H1 (cell line): ENCODE results near the gene ADCY7. TPM values are rescaled to one million over a fixed set of nuclear protein-coding genes. Genes with fewer than 3 reads are reported as not detected.

ENCODE experiments used
- CTCF ChIA-PET: fragments of 300-600 bp; sonication (Branson Sonifier 250); formaldehyde crosslinking; loops from one replicate; lab custom pipeline; 2021; ENCODE audit not compliant: partially characterized antibody; lab: Charles Lee
- POLR2A ChIA-PET: fragments of 300-600 bp; sonication (Branson Sonifier 250); formaldehyde crosslinking; loops from one replicate; lab custom pipeline; 2021; ENCODE audit warnings: inconsistent platforms; ENCODE audit not compliant: partially characterized antibody; lab: Charles Lee
- DNase-seq, 2 experiments: peaks; one replicate each; pipeline versions ENCODE4 v3.0.0 to v3.0.0-alpha.2; 2010 to 2022; ENCODE audit warnings: low spot score in 2 of 2, low read depth in 1 of 2, mixed read lengths in 1 of 2
- FAIRE-seq: peaks from 2 replicates; lab custom pipeline; 2011; peaks lifted over from hg19 to GRCh38; lab: Jason Lieb, UNC
- H2AFZ ChIP-seq: 2 replicates; pipeline ENCODE4 v1.8.1; 2012; ENCODE audit warnings: low read length, inconsistent platforms
- H2AK5ac ChIP-seq: 2 replicates; pipeline ENCODE4 v1.6.1; 2013; ENCODE audit warnings: low read depth, low read length
- H2BK120ac ChIP-seq: replicated peaks from 2 replicates; pipeline ENCODE3; 2013; ENCODE audit warnings: low read depth, low read length, inconsistent platforms
- H2BK12ac ChIP-seq: 2 replicates; pipeline ENCODE4 v1.6.1; 2013; ENCODE audit warnings: low read depth, low read length
- H2BK15ac ChIP-seq: 2 replicates; pipeline ENCODE4 v1.6.1; 2013; ENCODE audit warnings: low read length
- H2BK20ac ChIP-seq: 2 replicates; pipeline ENCODE4 v1.6.1; 2013; ENCODE audit warnings: low read length
- H2BK5ac ChIP-seq: 2 replicates; pipeline ENCODE4 v1.6.1; 2013; ENCODE audit warnings: low read depth, low read length
- H3K14ac ChIP-seq: 2 replicates; pipeline ENCODE4 v1.6.1; 2013; ENCODE audit warnings: inconsistent platforms; ENCODE audit not compliant: insufficient read length
- H3K18ac ChIP-seq: 2 replicates; pipeline ENCODE4 v1.6.1; 2013; ENCODE audit warnings: low read length; ENCODE audit errors: extremely low read depth
- H3K23ac ChIP-seq: 2 replicates; pipeline ENCODE4 v1.6.1; 2013; ENCODE audit warnings: inconsistent platforms; ENCODE audit not compliant: insufficient read length
- H3K23me2 ChIP-seq: 2 replicates; pipeline ENCODE4 v1.6.1; 2013; ENCODE audit warnings: low read depth, low read length
- H3K27ac ChIP-seq: 2 replicates; pipeline ENCODE4 v1.6.1; 2011; ENCODE audit warnings: low read depth, low read length, inconsistent platforms
- H3K27me3 ChIP-seq, 4 experiments: replicated peaks in 1 of 4; 1 replicate in 1 of 4; 2 replicates in 3 of 4; pipeline versions ENCODE4 v1.6.1 to v1.8.1; 2011 to 2013; ENCODE audit warnings: low read length in 3 of 4, mild to moderate bottlenecking in 3 of 4, inconsistent platforms in 2 of 4, mixed read lengths in 2 of 4, moderate library complexity in 1 of 4; ENCODE audit not compliant: control insufficient read depth in 3 of 4, insufficient read depth in 3 of 4; ENCODE audit errors: extremely low read depth in 1 of 4
- H3K36me3 ChIP-seq, 4 experiments: 2 replicates each; pipeline versions ENCODE4 v1.6.1 to v1.8.1; 2011 to 2013; ENCODE audit warnings: mild to moderate bottlenecking in 4 of 4, low read length in 3 of 4, moderate library complexity in 2 of 4, control low read depth in 1 of 4, inconsistent platforms in 1 of 4; ENCODE audit not compliant: insufficient read depth in 4 of 4, control insufficient read depth in 2 of 4
- H3K4ac ChIP-seq: replicated peaks from 2 replicates; pipeline ENCODE3; 2013; ENCODE audit warnings: low read length, low read depth, mixed read lengths, inconsistent platforms; ENCODE audit not compliant: insufficient read length
- H3K4me1 ChIP-seq, 4 experiments: replicated peaks in 1 of 4; 1 replicate in 1 of 4; 2 replicates in 3 of 4; pipeline versions ENCODE4 v1.6.1 to v1.8.1; 2011 to 2013; ENCODE audit warnings: low read length in 3 of 4, inconsistent platforms in 2 of 4, mixed read lengths in 1 of 4; ENCODE audit not compliant: insufficient read depth in 4 of 4, control insufficient read depth in 3 of 4
- H3K4me2 ChIP-seq, 2 experiments: 2 replicates each; pipeline versions ENCODE4 v1.6.1 to v1.8.1; 2011 to 2013; ENCODE audit warnings: low read depth in 2 of 2, low read length in 2 of 2, control low read depth in 1 of 2, inconsistent platforms in 1 of 2, mild to moderate bottlenecking in 1 of 2; ENCODE audit not compliant: insufficient read depth in 1 of 2
- H3K4me3 ChIP-seq, 4 experiments: fragments of 200-600, 300-600 bp in 1 of 4; sonication (generic), shearing (Covaris generic), sonication (Bioruptor Twin) in 1 of 4; 2 replicates each; pipeline versions ENCODE4 v1.5.1 to v1.8.1; 2011 to 2016; ENCODE audit warnings: low read length in 4 of 4, low read depth in 3 of 4, control low read depth in 2 of 4, inconsistent platforms in 2 of 4, mild to moderate bottlenecking in 2 of 4, mixed read lengths in 1 of 4, moderate library complexity in 1 of 4; ENCODE audit not compliant: insufficient read depth in 2 of 4; ENCODE audit errors: extremely low read depth in 1 of 4
- H3K56ac ChIP-seq: replicated peaks from 2 replicates; pipeline ENCODE3; 2013; ENCODE audit warnings: low read depth, mild to moderate bottlenecking, mixed read lengths, low read length, inconsistent platforms; ENCODE audit not compliant: insufficient read length
- H3K79me1 ChIP-seq: 2 replicates; pipeline ENCODE4 v1.6.1; 2013; ENCODE audit warnings: low read depth, low read length, control low read depth
- H3K79me2 ChIP-seq, 2 experiments: 2 replicates each; pipeline versions ENCODE4 v1.6.1 to v1.8.1; 2012 to 2013; ENCODE audit warnings: low read length in 2 of 2, mild to moderate bottlenecking in 2 of 2, inconsistent platforms in 1 of 2; ENCODE audit not compliant: insufficient read depth in 2 of 2, control insufficient read depth in 1 of 2
- H3K9ac ChIP-seq, 4 experiments: replicated peaks in 1 of 4; 1 replicate in 1 of 4; 2 replicates in 3 of 4; pipeline versions ENCODE4 v1.6.1 to v1.8.1; 2011 to 2013; ENCODE audit warnings: low read depth in 3 of 4, low read length in 3 of 4, control low read depth in 2 of 4, mild to moderate bottlenecking in 2 of 4, moderate library complexity in 2 of 4, inconsistent platforms in 1 of 4; ENCODE audit errors: extremely low read depth in 1 of 4
- H3K9me3 ChIP-seq, 2 experiments: 2 replicates each; pipeline versions ENCODE4 v1.6.1 to v1.8.1; 2012 to 2013; ENCODE audit warnings: mild to moderate bottlenecking in 2 of 2, moderate library complexity in 2 of 2, control low read depth in 1 of 2, inconsistent platforms in 1 of 2, low read depth in 1 of 2, low read length in 1 of 2, mixed read lengths in 1 of 2; ENCODE audit not compliant: insufficient read depth in 2 of 2
- H4K20me1 ChIP-seq, 2 experiments: replicated peaks in 1 of 2; 2 replicates each; pipeline versions ENCODE3 to v1.8.1; 2011 to 2013; ENCODE audit warnings: inconsistent platforms in 2 of 2, low read length in 2 of 2, mild to moderate bottlenecking in 1 of 2; ENCODE audit not compliant: insufficient read depth in 2 of 2, control insufficient read depth in 1 of 2
- H4K5ac ChIP-seq: 2 replicates; pipeline ENCODE4 v1.6.1; 2013; ENCODE audit warnings: low read length, low read depth, mixed read lengths, inconsistent platforms; ENCODE audit not compliant: insufficient read length
- H4K8ac ChIP-seq: 2 replicates; pipeline ENCODE4 v1.8.0; 2013; ENCODE audit warnings: mild to moderate bottlenecking, moderate library complexity, low read length, inconsistent platforms; ENCODE audit not compliant: insufficient read depth; ENCODE audit errors: extremely low read depth
- H4K91ac ChIP-seq: replicated peaks from 2 replicates; pipeline ENCODE3; 2013; ENCODE audit warnings: low read length, mixed read lengths, inconsistent platforms; ENCODE audit not compliant: insufficient read length
- CREB1 ChIP-seq: IDR thresholded peaks from 2 replicates; pipeline ENCODE4 v1.6.1; 2012; ENCODE audit warnings: inconsistent platforms
- KDM4A ChIP-seq: IDR thresholded peaks from one replicate; pipeline ENCODE4 v1.7.1; 2012; ENCODE audit warnings: low read depth, mild to moderate bottlenecking, moderate library complexity, low read length, inconsistent platforms; ENCODE audit not compliant: severe bottlenecking
- NRF1 ChIP-seq: IDR thresholded peaks from 2 replicates; pipeline ENCODE4 v1.6.1; 2011; ENCODE audit warnings: mild to moderate bottlenecking, low read depth, low read length, improper control_type of control experiment
- WGBS, 2 experiments: shearing (Covaris generic) in 1 of 2; methylation state at CpG; one replicate each; pipeline versions ENCODE4 v1.1.6 to v1.1.7; 2013 to 2015; ENCODE audit warnings: low lambda C conversion rate in 2 of 2, mixed read lengths in 2 of 2, inconsistent platforms in 1 of 2, low coverage in 1 of 2, missing lambda C conversion rate in 1 of 2; ENCODE audit not compliant: insufficient replicate concordance in 2 of 2, insufficient coverage in 1 of 2, insufficient read length in 1 of 2; ENCODE audit errors: extremely low coverage in 1 of 2, missing lambda C conversion rate in 1 of 2; 5-methylcytosine and 5-hydroxymethylcytosine counted together
- polyA plus RNA-seq, 7 experiments: library from polyadenylated mRNA; depleted of rRNA in 3 of 7; stranded (reverse) in 5 of 7; unstranded in 2 of 7; fragments of >200 nt in 5 of 7; fragments of 200-250 nt in 2 of 7; gene quantifications; 1 replicate in 5 of 7; 2 replicates in 1 of 7; 4 replicates in 1 of 7; pipeline versions ENCODE4 v1.2.1 to v1.2.3, GENCODE V29; 2011 to 2013; ENCODE audit warnings: missing spikeins in 2 of 7, mixed read lengths in 2 of 7
- total RNA-seq: library from RNA; stranded (reverse); fragmentation: NEBNext Ultra II Directional; extraction: Animal tissue kit (Norgen Biotek cat#: 25700); gene quantifications from 2 replicates; pipeline ENCODE4 v1.2.1, GENCODE V29; 2021

ADCY7 gene
- total and polyA plus RNA-seq, 2 of the 8 experiments (the other 6 are each of a cell fraction or from before 2014, with no cell fraction given): 2.4 to 5.1 TPM

DNA sequence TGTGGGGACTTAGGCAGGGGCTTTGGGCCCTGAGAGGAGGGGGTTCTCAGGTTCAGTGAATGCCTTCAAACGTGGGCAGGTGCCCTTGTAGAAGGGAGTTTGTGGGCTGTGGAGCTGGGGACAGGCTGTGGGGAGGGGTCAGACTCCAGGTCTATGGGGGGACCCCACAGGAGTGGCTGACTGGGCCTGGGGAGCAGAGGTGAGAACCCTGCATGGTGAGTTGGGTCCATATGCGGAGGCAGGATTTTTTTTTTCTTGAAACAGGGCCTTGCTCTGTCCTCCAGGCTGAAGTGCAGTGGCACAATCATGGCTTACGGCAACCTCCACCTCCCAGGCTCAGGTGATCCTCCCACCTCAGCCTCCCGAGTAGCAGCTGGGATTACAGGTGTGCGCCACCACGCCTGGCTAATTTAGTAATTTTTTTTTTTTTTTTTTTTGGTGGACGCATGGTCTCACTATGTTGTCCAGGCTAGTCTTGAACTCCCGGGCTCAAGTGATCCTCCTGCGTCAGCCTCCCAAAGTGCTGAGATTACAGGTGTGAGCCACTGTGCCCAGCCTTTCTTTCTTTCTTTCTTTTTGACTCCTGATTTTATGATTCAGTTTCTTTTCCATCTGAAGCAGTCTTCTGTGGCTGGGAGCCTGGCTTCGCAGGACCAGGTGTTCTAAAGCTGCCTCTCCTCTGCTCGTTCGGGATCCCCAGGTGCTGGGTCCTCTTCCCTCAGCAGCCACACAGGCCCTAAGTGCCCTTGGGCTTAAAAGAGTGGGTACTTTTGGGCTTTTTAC lies 19.0 kb upstream of the ADCY7 start:
- Histone ChIP-seq H3K79me2 (no peaks in the 10 kb centered on the region), H3K9ac (no peak overlapping the region), H3K4me1 (peaks cover 0 to 22% (median 6%) of the 10 kb centered on the region in 4 experiments; a peak in 5 of 7 replicates), H3K4me3 (no peak overlapping the region), H3K27me3 (peaks cover 0 to 24% (median 14%) of the 10 kb centered on the region in 4 experiments; a peak in 6 of 7 replicates), H2BK12ac (no peak overlapping the region), H3K18ac (no peak overlapping the region), H3K56ac (no peak overlapping the region), H3K14ac (no peak overlapping the region), H2AK5ac (no peak overlapping the region), H3K79me1 (no peaks in the 10 kb centered on the region), H2BK15ac (peak overlapping the region; percentile 29; the same call in 1 of the 2 replicates), H4K8ac (no peak overlapping the region), H3K23ac (no peak overlapping the region), H4K5ac (no peak overlapping the region), H3K36me3 (no peaks in the 10 kb centered on the region), H3K4me2 (peak overlapping the region in 1 of 2 experiments; percentile 60; a peak in 1 of 4 replicates), H4K91ac (no peak overlapping the region), H3K4ac (no peak overlapping the region), H3K9me3 (no peaks in the 10 kb centered on the region), H2AFZ (no peak overlapping the region), H2BK20ac (no peak overlapping the region), H4K20me1 (no peaks in the 10 kb centered on the region), H2BK5ac (no peak overlapping the region), H2BK120ac (no peak overlapping the region), H3K23me2 (peaks cover 5% of the 10 kb centered on the region; the same call in 1 of the 2 replicates), H3K27ac (no peak overlapping the region)
- ChIA-PET CTCF (interaction anchor here (0.6 to 2.4 kb wide), 6 partner anchors 28 to 559 kb away, joined by 3 to 7 read pairs (median 4); no protein-coding TSS in a partner anchor), POLR2A (no interaction called here)
- WGBS, 2 experiments: 93% methylated on average over 9 of the region's 12 CpGs; no CpG with 5 or more reads in 1 of the 2 experiments
- no peak for TF ChIP-seq KDM4A
- no peak for TF ChIP-seq CREB1
- TF ChIP-seq NRF1: no peak
- FAIRE-seq: no peak
- DNase-seq: no peak
